ENCODE data around the gene IPCEF1.
A peak's percentile ranks its signal among the peaks of the same experiment; 100 is the strongest.
"Not testable (repeated sequence)": the region's sequence is repeated elsewhere in the genome, so short reads cannot be mapped to it uniquely, and the experiment has no call there.

IPCEF1 gene

DNA sequence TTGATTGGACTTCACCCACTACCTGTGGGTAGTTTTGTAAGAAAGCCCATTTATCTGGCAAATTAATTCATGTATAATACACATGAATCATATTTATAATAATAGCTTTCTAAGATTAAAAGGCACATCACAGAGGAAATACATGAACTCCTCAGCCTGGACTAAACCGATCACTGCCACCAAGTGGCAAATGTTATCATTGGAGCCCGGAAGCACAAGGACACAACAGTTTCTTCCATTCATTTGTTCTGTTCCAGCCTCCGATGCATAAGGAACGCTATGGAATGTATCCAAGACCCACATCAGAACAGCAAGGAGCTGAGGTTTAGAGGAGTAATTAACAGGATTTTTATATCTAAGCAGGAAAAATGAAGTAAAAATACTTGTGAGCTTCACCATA lies 13.9 kb upstream of the IPCEF1 start:
- DNase-seq = peak in 1 of 2 experiments; percentile 17

DNA sequence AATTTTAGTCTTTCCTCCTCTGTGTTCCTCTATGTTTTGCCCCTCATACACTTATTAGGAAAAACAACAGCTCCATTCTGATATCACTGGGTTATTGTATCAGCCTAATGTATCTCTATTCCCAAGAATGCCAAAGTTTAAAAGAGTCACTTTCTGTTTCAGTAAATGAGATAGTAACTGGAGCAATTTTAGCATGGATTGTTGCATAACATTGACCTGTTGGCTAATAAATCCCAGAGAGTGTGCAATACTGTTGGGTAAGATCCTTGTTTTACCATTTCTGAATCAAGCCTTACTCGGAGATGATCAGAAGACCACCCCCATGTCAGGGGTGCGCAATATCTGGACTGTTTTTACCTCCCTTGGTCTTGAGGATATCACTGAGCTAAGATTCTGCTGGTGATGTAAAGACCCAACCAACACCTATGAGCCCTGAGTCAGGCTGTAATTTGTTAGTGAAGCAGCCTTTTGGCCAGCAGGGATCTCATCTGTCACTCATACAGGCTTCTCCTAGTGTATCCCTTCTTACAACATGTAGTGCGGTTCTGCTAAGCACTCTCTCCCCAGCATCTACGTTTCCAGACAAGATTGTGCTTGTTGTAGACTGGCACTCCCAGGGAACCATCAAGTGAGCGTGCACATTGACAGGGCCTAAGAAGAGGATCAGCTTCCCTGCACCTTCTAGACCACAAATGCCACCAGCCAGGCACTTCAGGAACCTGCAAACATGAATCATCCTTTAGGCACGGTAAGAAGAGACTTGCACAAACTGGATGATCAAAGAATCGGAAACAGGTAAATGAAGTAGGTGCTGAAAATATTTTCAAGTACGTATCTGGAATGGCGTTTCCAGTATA lies 11.5 kb upstream of the IPCEF1 start:
- DNase-seq = no peak

DNA sequence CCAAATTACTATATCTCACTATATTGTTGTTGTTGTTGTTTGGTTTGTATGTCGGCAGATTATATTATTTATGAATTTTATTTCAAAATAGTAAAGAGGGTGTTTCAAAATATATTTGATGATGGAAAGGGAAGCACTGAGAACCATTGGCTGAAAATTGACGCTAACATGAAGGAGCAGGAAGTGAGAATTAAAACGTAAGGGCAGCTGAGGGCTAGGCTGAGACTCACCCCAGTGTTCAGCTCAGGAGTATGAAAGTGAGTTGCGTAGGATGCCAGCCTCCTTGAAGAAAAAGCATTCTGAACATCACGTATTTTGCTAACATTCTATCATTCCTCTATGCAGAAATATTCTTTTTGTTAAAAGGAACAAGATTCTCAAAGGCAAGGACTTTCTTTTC lies 10.7 kb upstream of the IPCEF1 start:
- DNase-seq = no peak

DNA sequence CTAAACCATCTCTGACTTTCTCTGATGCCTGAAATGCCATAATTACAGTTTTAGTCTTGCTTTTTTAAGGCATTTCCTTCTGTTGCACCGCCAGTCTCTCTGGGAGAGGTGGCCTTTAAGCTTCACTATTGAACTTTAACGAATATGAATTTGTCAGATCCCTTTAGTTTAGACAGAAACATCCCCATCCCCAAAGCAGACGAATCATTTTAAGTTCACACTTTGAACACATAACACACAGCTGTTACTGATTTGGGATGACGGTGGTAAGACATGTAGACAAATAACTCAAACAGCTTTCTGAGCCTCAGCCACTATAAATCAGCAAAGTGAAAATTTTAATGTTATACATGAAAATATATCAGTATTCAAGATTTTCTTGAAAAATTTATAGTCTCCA lies 7.2 kb upstream of the IPCEF1 start:
- no peak for DNase-seq

DNA sequence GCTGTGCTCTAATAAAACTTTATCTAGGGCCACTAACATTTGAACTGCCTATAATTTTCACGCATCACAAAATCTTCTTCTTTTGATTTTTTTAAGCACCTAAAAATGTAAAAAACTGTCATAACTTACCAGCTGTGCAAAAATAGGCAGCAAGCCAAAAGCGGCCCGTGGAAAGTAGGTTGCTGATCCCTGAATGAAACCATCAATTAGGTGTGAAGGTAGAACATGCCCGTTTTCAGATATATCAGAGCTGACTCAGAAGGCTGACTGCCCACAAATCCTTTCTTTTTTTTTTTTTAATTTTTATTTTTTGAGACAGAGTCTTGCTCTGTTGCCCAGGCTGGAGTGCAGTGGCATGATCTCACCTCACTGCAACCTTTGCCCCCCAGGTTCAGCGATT lies 4.9 kb upstream of the IPCEF1 start:
- no peak for DNase-seq

DNA sequence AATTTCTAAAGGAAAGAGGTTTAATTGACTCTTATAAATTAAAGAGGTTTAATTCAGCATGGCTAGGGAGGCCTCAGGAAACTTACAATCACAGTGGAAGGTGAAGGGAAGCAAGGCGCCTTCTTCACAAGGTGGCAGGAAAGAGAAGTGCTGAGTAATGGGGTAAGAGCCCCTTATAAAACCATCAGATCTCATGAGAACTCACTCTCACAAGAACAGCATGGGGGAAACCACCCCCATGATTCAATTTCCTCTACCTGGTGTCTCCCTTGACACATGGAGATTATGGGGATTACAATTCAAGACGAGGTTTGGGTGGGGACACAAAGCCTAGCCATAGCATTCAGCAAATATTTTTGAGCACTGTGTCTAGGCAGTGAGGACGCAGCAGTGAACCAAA lies 3.9 kb upstream of the IPCEF1 start:
- DNase-seq = no peak

DNA sequence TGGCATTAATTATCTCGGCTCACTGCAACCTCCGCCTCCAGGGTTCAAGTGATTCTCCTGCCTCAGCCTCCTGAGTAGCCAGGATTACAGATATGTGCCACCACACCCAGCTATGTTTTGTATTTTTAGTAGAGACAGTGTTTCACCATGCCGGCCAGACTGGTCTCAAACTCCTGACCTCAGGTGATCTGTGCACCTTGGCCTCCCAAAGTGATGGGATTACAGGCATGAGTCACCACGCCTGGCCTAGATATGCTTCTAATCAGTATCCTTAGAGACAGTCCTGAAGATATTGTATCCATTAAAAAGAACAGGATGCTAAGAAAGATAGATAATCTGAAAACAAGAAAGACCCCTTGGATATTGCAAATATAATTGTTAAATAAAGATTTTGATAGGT lies 3.1 kb upstream of the IPCEF1 start:
- DNase-seq = no peak

DNA sequence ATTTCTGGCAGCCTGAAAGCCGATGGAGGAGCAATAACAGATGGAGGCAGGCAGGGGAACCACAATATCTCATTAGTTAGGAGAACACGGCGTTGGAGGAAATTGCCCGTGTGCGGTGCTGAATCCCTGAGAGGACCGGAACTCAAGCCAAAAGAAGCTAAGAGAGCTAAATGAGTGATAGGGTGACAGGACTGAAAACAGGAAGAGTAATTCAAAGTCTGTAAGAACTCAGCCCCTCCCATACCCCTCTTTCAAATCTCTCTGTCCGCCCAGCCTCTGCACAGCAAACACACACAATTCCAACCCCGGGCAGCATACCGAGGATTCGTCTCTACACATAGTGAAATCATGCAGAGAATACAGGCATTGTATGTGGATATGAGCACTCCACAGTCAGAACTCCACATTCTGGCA lies 2.6 kb upstream of the IPCEF1 start:
- no peak for DNase-seq

DNA sequence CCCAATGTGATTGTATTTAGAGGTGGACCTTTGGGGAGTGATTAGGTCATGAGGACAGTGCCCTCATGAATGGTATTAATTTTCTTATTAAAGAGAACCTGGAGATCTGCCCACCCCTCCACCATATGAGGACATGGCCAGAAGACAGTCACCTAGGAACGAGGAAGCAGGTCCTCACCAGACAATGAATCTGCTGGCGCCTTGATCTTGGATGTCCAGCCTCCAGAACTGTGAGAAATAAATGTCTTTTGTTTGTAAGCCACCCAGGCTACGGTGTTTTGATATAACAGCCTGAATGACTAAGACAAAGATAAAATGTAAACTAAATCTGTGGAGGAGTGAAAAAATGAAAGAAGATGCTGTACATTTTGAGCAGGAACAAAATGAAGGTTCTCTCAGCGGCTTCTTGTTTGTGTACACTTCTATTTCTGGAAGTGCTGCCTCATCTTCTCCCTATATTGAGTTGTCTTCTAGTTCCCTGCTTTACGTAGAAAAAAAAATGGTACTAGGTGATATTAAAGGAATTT lies 1.5 kb upstream of the IPCEF1 start:
- no peak for DNase-seq

DNA sequence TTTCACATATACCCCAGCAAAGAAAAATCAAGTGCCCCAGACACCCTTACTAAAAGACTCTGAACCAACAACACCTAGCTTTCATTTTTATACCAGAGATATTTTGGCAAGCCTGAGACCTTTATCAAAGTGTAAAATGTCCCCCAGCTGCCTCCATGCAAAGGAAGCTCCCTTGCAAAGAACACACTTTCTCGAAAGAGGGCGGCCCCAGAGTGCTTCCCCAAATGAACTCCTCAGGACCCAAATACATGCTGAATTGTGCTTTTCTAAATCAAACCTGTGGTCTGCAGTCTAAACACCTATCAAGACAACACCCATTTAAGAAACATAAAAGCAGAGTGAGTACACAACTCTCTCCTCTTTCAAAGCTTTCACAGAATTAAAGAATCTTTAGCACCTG lies 490 bp downstream of the IPCEF1 start:
- DNase-seq = no peak

DNA sequence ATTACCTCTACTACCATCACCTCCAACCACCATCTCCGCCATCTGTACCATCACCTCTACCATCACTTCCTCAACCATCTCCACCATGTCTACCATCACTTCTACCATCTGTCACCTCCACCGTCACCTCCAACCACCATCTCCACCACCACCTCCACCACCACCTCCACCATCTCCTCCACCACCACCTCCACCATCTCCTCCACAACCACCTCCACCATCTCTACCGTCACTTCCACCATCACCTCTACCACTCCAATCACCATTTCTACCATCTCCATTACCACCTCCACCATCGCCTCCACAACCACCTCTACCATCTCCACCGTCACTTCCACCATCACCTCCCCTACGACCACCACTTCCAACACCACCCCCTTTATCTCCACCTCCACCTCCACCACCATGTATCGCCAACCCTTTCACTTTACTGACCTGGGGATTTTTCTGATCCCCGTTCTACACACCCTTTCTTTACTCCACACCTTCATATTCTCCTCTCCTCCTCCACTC lies 2.3 kb downstream of the IPCEF1 start:
- DNase-seq = no peak

DNA sequence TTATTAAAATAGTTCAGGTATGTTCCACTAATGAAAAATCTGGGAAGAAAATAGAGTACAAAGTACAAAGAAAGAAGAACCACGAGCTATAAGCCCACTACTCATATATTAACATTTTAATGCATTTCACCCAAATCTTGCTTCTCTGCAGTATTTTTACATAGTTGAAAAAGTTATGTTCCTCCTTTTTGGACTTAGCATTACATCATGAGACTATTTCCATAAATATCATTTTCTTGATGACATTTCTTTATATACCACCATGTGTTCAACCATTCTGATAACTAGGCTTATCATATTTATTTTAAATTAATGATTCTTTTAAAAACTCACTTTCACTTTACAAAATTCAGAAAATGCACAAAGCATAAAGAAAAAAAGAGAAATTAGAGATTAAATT lies 3.0 kb downstream of the IPCEF1 start:
- no peak for DNase-seq

DNA sequence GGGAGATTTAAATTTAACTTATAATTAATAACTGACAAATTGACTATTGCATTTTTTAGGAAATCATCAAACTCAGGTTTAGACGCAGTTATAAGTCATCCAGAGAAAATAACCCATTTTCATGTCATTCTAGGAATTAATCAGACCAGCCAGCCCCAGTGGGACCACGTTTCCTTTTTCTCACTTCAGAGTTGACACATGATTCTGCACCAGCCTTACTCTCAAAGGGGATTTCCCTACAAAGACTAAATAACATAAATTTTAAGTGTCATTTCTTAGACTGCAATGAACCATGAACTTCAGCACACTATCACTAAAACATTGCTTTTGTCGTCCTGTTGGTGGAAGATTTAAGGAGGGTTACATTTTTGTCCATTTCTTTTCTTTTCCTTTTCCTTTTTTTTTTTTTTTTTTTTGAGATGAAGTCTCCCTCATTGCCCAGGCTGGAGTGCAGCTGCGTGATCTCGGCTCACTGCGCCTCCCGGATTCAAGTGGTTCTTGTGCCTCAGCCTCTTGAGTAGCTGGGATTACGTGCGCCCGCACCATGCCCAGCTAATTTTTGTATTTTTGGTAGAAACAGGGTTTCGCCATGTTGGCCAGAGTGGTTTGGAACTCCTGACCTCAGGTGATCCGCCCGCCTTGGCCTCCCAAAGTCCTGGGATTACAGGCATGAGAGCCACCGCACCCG lies 3.6 kb downstream of the IPCEF1 start:
- no peak for DNase-seq

DNA sequence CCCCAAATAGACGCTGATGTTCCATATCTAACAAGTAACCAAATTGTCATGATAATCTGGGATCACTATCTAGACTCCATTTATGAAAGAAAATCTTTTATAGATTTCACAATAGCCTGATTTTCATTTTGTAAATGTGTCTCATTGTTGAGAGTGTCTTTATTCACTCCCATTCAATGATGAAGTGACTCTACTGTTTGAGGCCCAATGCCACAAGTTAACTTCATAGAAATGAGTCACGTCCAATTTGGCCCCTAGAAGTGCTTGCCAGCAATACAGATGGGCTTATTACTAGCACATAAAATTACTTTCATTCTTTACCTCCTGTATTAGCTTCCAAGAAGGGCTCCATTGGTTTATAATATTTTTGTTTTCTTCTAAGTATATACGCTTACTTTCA lies 6.3 kb downstream of the IPCEF1 start:
- no peak for DNase-seq

DNA sequence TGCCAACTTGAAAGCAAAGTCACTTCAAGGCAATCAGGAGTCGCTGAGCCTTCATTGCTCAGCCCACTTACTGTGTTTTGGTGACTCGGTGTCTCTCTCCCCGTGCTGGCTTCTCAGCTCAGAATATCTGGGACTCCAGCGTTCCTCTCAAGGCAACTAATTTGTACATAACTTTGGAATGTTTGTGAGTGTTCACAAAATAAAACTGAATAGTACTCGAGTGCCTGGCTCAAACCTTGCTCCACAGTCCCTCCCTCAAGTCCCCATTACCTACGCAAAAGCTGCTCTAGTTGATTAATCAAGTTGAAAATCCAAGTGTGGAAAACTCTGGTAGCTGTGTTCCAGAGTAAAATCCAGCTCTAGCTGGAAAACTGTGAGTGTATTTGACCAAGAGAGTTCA lies 8.6 kb downstream of the IPCEF1 start:
- no peak for DNase-seq

DNA sequence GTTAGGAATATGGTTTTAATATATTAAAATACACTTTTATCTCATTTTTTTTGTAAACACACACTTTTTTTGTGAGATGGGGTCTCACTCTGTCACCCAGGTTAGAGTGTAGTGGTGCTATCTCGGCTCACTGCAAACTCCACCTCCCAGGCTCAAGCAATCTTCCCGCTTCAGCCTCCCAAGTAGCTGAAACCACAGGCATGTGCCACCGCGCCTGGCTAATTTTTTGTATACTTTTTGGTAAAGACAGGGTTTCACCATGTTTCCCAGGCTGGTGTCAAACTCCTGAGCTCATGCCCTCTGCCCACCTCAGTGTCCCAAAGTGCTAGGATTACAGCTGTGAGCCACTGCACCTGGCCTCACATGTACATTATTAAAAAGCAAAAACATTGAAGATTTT lies 10.8 kb downstream of the IPCEF1 start:
- no peak for DNase-seq

DNA sequence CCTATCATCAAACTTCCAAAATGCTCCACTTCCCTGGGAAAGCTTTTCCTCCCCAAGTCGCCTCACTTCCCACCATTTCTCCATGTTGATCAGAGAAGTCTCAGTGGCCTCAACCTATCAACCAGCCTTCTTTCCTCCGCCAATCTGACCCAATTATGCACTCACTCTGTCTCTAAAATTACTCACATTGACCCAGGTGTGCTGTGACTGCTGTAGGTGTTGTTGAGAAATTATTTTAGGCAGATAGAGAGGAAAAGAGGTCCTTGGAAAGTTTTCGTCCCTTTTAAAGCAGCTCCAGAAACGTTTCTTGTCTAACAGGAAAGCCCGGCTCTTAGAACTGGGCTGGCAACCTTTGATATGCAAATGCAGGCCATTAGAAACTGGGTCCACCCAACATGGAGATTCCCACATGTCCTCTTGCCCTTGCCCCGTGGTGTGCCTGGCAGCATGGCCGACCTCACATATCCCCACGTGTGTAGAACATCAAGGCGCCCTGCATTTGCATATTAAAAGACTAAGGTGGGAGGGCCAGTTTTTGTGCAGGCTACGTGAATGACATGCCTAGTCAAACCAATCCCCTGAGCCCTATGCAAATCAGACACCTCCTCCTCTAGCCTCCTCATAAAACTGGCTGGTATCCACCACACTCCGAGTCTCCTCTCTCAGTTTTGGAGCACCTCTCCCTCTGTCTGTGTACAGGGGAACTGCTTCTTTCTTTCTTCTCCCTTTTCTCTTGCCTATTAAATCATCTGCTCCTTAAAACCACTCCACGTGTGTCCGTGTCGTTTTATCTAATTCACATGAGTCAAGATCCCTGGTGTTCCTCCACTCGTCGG lies 12.9 kb downstream of the IPCEF1 start:
- no peak for DNase-seq

DNA sequence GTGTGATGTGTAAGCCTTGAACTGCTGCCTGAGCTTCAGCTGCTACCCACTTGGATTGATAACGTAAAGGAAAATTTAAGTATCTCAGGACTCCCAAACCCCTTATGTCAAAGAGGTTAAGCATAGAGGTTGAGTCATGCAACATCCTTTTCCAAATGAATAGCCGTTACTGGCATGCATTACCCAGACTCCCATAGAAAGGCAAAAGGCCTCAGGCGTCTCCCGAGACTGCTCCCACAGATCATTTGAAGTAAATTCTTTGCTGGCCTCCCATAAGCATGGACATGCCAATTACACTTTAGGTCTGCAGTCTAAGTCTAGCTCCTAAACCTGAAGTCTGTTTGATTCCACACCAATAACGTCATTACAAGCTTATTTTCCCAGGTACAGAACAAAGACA lies 14.7 kb downstream of the IPCEF1 start:
- DNase-seq = no peak

DNA sequence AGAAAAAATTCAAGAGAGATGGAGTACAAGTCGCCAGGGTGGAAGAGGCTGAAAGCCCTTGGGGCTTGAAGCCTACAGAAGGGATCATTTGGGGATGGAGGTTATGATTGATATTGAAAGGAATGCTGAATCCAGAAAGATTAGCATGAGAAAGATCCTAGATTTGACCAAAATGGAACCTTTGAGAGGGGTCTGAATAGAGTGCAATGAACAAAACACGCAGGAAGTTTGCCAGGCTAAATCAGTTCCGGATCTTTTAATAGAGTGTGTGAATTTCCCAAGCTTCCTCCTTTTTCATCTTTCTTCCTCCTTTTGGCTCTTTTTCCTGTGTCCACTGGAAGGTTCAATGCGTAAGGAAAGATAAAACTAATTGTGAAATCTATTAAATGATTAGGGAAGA lies 15.3 kb downstream of the IPCEF1 start:
- DNase-seq = no peak

DNA sequence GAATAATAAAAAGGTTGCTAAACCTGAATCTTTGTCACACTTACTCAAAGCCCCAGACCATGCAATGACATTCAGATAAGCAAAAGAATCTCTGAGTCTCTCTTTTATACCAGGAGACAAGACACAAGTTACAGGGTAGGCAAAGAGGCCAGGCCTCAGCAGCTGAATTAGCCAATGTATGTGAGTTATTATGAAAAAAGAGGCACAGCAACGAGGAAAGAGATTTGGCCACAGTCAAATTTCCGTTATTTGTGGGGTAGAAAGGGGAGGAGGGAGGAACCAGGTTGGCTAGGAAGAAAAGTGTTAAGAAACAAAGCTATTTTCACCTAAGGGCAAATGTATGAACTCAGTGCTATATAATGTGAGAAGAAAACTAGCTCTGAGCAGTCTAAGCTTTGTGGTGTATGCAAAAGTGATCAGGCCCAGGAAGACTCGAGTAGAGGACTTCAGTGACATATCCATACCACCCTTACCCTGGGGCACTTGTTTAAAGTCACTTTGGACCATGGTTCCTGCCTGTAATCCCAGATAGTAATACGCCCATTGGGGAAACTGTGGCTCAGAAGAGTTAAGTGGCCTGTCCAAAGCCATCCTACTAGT lies 19.1 kb downstream of the IPCEF1 start:
- DNase-seq = no peak

DNA sequence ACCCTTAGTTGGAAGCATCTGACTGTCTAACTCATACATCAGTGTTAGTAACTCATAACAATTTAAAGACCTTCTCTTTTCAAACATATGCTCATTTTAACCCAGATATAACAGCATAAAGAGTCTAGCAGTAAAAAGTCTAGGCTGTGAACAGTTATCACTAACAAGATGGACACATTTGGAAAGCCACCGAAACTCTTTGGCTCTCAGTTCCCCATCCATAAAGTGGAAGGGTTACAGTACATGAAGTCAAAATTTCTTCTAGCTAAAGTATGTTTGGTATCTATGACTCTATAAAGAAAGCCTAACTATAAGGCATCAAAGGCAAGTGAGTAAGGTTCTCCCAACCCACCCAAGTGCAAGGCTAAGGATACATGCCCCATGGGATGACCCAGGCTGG lies 22.5 kb downstream of the IPCEF1 start:
- not testable (repeated sequence) for DNase-seq

DNA sequence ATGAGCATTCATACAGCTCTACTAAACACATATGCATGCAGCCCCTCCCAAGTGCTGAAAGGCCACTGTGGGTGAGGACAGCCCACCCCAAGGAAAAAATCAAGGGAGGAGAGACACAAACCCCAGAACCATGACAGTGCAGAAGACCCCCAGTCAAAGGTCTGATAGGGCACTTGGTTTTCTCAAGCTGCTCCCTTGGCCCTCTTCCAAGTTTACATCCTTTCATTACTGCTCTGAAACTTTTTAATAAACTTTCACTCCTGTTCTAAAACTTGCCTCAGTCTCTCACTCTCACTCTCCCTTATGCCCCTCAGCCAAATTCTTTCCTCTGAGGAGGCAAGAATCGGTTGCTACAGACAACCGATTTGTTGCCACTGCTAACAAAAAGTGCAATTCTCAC lies 24.9 kb downstream of the IPCEF1 start:
- DNase-seq = no peak
